GM18861 (cell line): ENCODE measurements around the gene TMEM271.

Experiments used
- ATAC-seq: cut with Tn5 transposase; IDR thresholded peaks from one replicate; pipeline ENCODE4 v1.9.1; 2021; ENCODE audit not compliant: unreplicated experiment

TMEM271 gene

GRCh38 chr4:576245-576821 is at the start of gene TMEM271:
TMEM271 (minus strand) TSS chr4:576295; CDS start chr4:576062, 233 bp downstream.
- ATAC-seq: no peak

GRCh38 chr4:625631-626161 is 49.6 kb upstream of the TMEM271 start:
- no peak for ATAC-seq

GRCh38 chr4:624705-625590 is 48.9 kb upstream of the TMEM271 start, which contains the start of gene PDE6B:
PDE6B (plus strand) TSS chr4:625573; CDS start chr4:625627, 54 bp downstream.
- ATAC-seq: no peak

GRCh38 chr4:623914-624566 is 47.9 kb upstream of the TMEM271 start:
- no peak for ATAC-seq

- no peak for ATAC-seq
Observed at GRCh38 chr4:622996-623913, 47.2 kb upstream of the TMEM271 start.

GRCh38 chr4:622071-622995 is 46.2 kb upstream of the TMEM271 start:
- no peak for ATAC-seq

- no peak for ATAC-seq
Observed at GRCh38 chr4:621296-622070, 45.4 kb upstream of the TMEM271 start.

GRCh38 chr4:620851-621261 is 44.8 kb upstream of the TMEM271 start:
- no peak for ATAC-seq

GRCh38 chr4:620201-620600 is 44.1 kb upstream of the TMEM271 start:
- no peak for ATAC-seq

- no peak for ATAC-seq
Observed at GRCh38 chr4:617644-618641, 41.8 kb upstream of the TMEM271 start.

- no peak for ATAC-seq
Observed at GRCh38 chr4:616911-617643, 41.0 kb upstream of the TMEM271 start.

GRCh38 chr4:616091-616490 is 40.0 kb upstream of the TMEM271 start:
- no peak for ATAC-seq

GRCh38 chr4:613126-613525 is 37.0 kb upstream of the TMEM271 start:
- no peak for ATAC-seq

- no peak for ATAC-seq
Observed at GRCh38 chr4:612749-613125, 36.6 kb upstream of the TMEM271 start.

- ATAC-seq: no peak
Observed at GRCh38 chr4:612052-612748, 36.1 kb upstream of the TMEM271 start.
